KMS-11 (cell line): ENCODE data around the gene KRTAP10-12.

Experiments used
- H2AFZ ChIP-seq: fragments of 200-600 bp; sonication (generic); 2 replicates; pipeline ENCODE4 v1.6.1; 2016; ENCODE audit warnings: antibody characterized with exemption, mixed run types, low read depth
- H3K27ac ChIP-seq: fragments of 200-600 bp; sonication (generic); 2 replicates; pipeline ENCODE4 v1.6.1; 2016; ENCODE audit warnings: mild to moderate bottlenecking, mixed run types
- H3K27me3 ChIP-seq: fragments of 200-600 bp; sonication (generic); 2 replicates; pipeline ENCODE4 v1.6.1; 2017; ENCODE audit warnings: mild to moderate bottlenecking, low read depth, mixed run types, moderate library complexity; ENCODE audit not compliant: insufficient read depth
- H3K36me3 ChIP-seq: fragments of 200-600 bp; sonication (generic); 2 replicates; pipeline ENCODE4 v1.6.1; 2017; ENCODE audit warnings: mild to moderate bottlenecking, mixed run types; ENCODE audit not compliant: insufficient read depth
- H3K4me1 ChIP-seq: fragments of 200-600 bp; sonication (generic); 2 replicates; pipeline ENCODE4 v1.6.1; 2016; ENCODE audit warnings: mild to moderate bottlenecking, low read depth, mixed run types; ENCODE audit not compliant: poor library complexity, severe bottlenecking
- H3K4me2 ChIP-seq: fragments of 200-600 bp; sonication (generic); 2 replicates; pipeline ENCODE4 v1.7.0; 2016; ENCODE audit warnings: mild to moderate bottlenecking, mixed run types
- H3K4me3 ChIP-seq: fragments of 200-600 bp; sonication (generic); IDR thresholded peaks from 2 replicates; pipeline ENCODE4 v1.6.1; 2017; ENCODE audit warnings: low read depth, low read length, mixed read lengths; ENCODE audit not compliant: insufficient read depth
- H3K79me2 ChIP-seq: fragments of 200-600 bp; sonication (generic); 2 replicates; pipeline ENCODE4 v1.6.1; 2016; ENCODE audit warnings: low read depth, mixed run types; ENCODE audit not compliant: insufficient read depth
- H3K9ac ChIP-seq: fragments of 200-600 bp; sonication (generic); 2 replicates; pipeline ENCODE4 v1.6.1; 2016; ENCODE audit warnings: mild to moderate bottlenecking, mixed run types
- H4K20me1 ChIP-seq: fragments of 200-600 bp; sonication (generic); 2 replicates; pipeline ENCODE4 v1.6.1; 2016; ENCODE audit warnings: mild to moderate bottlenecking, mixed run types; ENCODE audit not compliant: insufficient read depth
- TF ChIP-seq, protein P1 (sequence below): fragments of 200-600 bp; sonication (generic); conservative IDR thresholded peaks from 2 replicates; pipeline ENCODE4 v1.6.1; 2017; ENCODE audit warnings: low read depth, mild to moderate bottlenecking, antibody characterized with exemption, low read length, moderate library complexity, mixed read lengths

KRTAP10-12 gene

DNA sequence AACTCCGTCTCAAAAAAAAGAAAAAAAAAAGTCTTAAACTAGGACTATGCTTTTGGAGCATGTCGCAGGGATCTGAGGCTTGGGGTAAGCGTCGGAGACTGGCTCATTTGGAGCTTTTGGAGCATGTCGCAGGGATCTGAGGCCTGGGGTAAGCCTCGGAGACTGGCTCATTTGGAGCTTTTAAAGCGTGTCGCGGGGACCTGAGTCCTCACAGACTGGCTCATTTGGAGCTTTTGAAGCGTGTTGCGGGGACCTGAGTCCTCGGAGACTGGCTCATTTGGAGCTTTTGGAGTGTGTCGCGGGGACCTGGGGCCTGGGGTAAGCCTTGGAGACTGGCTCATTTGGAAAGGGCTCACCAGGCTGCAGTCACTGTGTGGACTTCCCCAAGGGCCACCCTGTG, 28.0 kb downstream of the KRTAP10-12 start:
- H2AFZ ChIP-seq = no peak overlapping the region
- no peak overlapping the region for H3K4me3 ChIP-seq
- no peaks in the 10 kb centered on the region for H3K79me2 ChIP-seq
- H3K4me1 ChIP-seq = no peaks in the 10 kb centered on the region
- no peak overlapping the region for H3K27ac ChIP-seq
- H3K27me3 ChIP-seq = peaks cover 81% of the 10 kb centered on the region
- no peak overlapping the region for H3K4me2 ChIP-seq
- H4K20me1 ChIP-seq = no peaks in the 10 kb centered on the region
- H3K9ac ChIP-seq = no peak overlapping the region
- H3K36me3 ChIP-seq = no peaks in the 10 kb centered on the region
- TF ChIP-seq, protein P1, sequence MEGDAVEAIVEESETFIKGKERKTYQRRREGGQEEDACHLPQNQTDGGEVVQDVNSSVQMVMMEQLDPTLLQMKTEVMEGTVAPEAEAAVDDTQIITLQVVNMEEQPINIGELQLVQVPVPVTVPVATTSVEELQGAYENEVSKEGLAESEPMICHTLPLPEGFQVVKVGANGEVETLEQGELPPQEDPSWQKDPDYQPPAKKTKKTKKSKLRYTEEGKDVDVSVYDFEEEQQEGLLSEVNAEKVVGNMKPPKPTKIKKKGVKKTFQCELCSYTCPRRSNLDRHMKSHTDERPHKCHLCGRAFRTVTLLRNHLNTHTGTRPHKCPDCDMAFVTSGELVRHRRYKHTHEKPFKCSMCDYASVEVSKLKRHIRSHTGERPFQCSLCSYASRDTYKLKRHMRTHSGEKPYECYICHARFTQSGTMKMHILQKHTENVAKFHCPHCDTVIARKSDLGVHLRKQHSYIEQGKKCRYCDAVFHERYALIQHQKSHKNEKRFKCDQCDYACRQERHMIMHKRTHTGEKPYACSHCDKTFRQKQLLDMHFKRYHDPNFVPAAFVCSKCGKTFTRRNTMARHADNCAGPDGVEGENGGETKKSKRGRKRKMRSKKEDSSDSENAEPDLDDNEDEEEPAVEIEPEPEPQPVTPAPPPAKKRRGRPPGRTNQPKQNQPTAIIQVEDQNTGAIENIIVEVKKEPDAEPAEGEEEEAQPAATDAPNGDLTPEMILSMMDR = no peak

DNA sequence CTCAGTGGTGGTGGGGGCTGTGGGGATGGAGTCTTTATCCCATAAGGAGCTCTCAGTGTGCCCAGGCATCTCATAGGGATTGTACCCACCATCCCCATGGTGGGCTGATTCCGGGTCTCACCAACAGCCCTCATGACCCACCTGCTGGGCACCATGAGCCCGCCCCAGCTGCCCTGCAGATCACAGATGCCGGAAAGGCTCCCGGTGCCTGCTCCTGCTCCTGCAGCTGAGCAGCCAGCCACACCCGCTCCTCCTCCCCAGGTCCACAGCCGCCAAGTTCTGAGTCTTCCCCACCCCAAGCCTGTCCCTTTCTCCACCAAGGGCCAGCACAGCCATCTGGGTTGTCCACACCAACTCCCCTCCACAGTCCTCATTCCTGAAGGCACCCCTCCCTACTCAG, 29.9 kb downstream of the KRTAP10-12 start:
- Histone ChIP-seq H3K4me2 (no peak overlapping the region), H4K20me1 (no peaks in the 10 kb centered on the region), H3K27me3 (peaks cover 90% of the 10 kb centered on the region)

DNA sequence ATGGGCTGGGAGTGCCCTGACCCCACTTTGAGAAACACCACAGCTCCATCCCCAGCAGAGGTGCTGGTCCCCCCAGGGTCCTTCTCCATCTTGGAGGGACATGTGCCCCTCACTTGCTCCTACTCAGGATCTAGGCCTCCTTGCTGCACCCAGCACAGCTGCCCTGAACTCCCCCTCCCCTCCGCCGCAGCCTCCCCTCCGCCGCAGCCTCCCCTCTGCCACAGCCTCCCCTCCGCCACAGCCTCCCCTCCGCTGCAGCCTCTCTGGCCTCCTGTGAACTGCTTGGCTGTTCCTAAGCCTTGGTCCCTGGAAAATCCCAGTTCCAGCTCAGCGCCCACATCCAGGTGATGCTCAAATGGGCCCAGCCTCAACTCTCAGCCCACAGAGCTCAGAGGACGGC, 30.3 kb downstream of the KRTAP10-12 start:
- H3K27me3 ChIP-seq = peaks cover 91% of the 10 kb centered on the region

More for the DNA sequence above, 29.9 kb downstream of the KRTAP10-12 start:
- Histone ChIP-seq H3K27ac (no peak overlapping the region), H3K79me2 (no peaks in the 10 kb centered on the region), H3K4me1 (no peaks in the 10 kb centered on the region), H2AFZ (no peak overlapping the region), H3K4me3 (no peak overlapping the region), H3K9ac (no peak overlapping the region), H3K36me3 (no peaks in the 10 kb centered on the region)
- TF ChIP-seq, protein P1 = no peak

DNA sequence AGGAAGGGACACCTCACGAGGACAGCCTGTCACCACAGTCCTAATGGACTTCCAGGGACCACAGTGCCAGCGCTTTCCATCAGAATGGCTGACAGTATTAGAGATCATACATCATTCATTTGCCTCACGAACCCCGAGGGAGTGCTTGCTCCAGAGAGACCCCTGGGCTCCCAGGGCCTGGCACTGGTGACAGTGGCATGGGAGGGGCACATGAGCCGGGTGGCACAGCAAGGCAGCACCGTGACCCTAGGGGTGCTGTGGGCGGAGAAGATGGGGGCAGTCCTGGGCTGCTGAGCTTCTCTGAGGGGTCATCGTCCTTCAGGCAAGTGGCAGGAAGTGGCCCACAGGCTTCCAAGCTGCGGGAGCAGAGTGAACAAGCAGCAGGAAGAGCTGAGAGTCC, 30.8 kb downstream of the KRTAP10-12 start:
- Histone ChIP-seq H4K20me1 (no peaks in the 10 kb centered on the region), H3K27me3 (peaks cover 91% of the 10 kb centered on the region), H3K4me2 (no peak overlapping the region), H3K4me1 (no peaks in the 10 kb centered on the region), H3K9ac (no peak overlapping the region), H3K4me3 (no peak overlapping the region), H3K27ac (no peak overlapping the region), H2AFZ (no peak overlapping the region), H3K79me2 (no peaks in the 10 kb centered on the region), H3K36me3 (no peaks in the 10 kb centered on the region)
- TF ChIP-seq, protein P1 = no peak

More for the DNA sequence above, 30.3 kb downstream of the KRTAP10-12 start:
- no peaks in the 10 kb centered on the region for H3K36me3 ChIP-seq
- H2AFZ ChIP-seq = no peak overlapping the region
- H4K20me1 ChIP-seq = no peaks in the 10 kb centered on the region
- TF ChIP-seq, protein P1 = no peak
- no peaks in the 10 kb centered on the region for H3K79me2 ChIP-seq
- no peak overlapping the region for H3K27ac ChIP-seq
- no peak overlapping the region for H3K4me3 ChIP-seq
- H3K4me2 ChIP-seq = no peak overlapping the region
- no peak overlapping the region for H3K9ac ChIP-seq
- H3K4me1 ChIP-seq = no peaks in the 10 kb centered on the region
